SH-SY5Y (cell line): ENCODE data around the gene NF1.

Source experiments
- GATA2 ChIP-seq: IDR thresholded peaks from 2 replicates; pipeline ENCODE4 v1.6.1; 2011; ENCODE audit warnings: mild to moderate bottlenecking, low read depth, low read length
- GATA3 ChIP-seq: IDR thresholded peaks from 2 replicates; pipeline ENCODE4 v1.6.1; 2011; ENCODE audit warnings: low read depth, mild to moderate bottlenecking, low read length, moderate library complexity

The NF1 gene

DNA sequence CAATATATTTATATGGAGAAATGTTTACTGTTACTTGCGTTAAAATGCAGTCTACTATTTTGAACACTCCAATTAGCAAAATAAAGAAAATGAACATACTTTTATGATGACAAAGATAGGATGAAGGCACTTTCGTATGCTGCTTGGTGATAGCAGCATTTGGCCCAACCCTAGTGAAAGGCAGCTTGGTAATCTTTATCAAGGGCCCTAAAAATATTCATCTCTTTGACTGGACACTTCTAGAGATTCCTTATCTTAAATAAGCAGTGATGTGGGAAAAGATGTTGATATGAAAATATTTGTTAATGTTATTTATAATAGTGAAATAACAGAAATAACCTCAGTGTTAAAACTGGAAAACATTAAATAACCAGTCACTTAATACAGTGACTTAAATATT, 79.4 kb downstream of the NF1 start:
- TF ChIP-seq GATA2 (no peak), GATA3 (no peak)

DNA sequence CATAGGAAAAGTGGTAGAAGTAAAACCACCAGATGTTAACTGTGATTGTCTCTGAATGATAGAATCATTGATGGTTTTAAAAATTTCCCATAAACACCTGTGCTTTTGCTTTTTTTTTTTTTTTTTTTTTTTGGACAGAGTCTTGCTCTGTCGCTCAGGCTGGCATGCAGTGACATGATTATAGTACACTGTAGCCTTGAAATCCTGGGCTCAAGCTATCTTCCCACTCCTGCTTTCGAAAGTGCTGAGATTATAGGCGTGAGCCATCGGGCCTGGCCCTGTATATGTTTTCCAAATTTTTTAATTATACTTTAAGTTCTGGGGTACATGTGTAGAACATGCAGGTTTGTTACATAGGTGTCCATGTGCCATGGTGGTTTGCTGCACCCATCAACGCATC, 80.5 kb downstream of the NF1 start:
- TF ChIP-seq GATA2 = no peak
- no peak for TF ChIP-seq GATA3

DNA sequence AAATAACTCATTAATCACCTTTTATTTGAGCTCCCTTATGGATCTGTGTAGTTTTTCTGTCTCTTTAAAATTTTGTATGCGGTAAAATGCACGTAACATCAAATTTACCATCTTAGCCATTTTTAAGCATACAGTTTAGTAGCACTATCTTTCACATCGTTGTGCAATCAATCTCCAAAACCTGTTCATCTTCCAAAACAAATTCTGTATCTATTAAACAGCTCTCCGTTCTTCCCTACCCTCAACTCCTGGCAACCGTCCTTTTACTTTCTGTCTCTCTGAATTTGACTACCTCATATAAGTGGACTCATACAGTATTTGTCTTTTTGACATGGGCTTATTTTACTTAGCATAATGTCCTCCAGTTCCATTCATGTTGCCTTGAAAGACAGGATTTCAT, 100.5 kb downstream of the NF1 start:
- TF ChIP-seq GATA3 (no peak), GATA2 (no peak)

DNA sequence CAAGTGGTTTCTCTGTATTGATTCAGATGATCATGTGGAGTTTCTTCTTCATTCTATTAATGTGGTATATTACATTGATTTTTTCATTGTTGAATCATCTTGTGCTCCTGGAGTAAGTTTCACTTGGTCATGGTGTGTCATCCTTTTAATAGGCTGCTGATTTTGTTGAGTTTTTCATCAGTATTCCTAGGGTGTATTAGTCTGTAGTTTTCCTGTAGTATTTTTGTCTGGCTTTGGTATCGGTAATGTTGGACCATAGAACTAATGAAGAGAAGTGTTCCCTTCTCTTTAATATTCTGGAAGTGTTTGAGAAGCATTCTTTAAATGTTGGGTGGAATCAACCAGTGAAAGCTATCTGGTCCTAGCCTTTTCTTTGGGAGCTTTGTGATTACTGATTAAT, 103.2 kb downstream of the NF1 start:
- TF ChIP-seq GATA3 (no peak), GATA2 (no peak)

DNA sequence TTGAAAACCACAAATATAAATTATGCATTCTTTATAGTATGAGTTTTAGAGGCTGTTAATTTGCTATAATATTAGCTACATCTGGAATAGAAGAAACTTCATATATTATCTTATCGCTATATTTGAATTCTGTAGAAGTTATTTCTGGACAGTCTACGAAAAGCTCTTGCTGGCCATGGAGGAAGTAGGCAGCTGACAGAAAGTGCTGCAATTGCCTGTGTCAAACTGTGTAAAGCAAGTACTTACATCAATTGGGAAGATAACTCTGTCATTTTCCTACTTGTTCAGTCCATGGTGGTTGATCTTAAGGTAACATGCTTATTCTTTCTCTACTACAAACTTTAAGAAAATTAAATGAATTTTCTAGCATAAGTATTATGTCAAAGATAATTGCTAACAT, 105.5 kb downstream of the NF1 start:
- TF ChIP-seq GATA3 (no peak), GATA2 (no peak)

DNA sequence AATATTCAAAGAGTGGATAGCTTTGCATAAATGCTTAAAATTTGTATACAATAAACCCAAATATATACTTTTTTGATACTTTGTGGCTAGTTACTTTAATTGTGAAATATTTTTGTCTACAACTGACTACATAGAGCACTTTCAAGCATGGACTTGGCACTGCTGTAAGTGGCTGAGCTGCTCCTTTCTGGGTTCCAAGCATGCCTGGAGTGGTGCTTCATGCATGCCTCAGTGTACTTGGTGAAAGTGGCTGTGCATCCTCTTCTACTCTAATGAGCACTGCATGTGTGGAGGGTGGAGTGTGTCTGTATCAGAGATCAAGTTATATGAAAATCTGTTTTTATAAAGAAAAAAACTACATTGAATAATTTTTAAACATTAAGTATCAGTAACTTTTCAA, 108.2 kb downstream of the NF1 start:
- TF ChIP-seq GATA3 = no peak
- TF ChIP-seq GATA2 = no peak

DNA sequence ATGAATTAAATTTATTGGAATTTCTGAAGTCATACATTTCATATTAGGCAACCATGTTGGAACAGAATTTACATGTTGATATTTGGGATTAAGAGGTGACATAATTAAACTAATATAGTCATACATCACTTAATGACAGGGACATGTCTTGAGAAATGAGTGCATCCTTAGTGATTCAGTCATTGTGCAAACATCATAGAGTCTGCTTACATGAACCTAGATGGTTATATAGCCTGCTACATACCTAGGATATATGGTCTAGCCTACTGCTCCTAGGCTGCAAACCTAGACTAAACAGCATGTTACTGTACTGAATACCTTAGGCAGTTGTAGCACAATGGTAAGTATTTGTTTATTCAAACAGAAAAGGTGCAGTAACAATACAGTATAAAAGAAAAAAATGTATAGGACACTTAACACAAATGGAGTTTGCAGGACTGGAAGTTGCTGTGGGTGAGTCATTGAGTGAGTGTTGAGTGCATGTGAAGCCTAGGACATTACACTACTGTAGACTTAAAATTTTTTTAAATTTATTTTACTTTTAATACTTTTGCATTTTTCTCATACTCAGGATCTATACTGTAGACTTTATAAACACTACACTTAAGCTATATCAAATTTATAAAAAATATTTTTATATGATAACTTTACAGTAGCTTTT, 116.7 kb downstream of the NF1 start:
- TF ChIP-seq GATA2 (no peak), GATA3 (no peak)

DNA sequence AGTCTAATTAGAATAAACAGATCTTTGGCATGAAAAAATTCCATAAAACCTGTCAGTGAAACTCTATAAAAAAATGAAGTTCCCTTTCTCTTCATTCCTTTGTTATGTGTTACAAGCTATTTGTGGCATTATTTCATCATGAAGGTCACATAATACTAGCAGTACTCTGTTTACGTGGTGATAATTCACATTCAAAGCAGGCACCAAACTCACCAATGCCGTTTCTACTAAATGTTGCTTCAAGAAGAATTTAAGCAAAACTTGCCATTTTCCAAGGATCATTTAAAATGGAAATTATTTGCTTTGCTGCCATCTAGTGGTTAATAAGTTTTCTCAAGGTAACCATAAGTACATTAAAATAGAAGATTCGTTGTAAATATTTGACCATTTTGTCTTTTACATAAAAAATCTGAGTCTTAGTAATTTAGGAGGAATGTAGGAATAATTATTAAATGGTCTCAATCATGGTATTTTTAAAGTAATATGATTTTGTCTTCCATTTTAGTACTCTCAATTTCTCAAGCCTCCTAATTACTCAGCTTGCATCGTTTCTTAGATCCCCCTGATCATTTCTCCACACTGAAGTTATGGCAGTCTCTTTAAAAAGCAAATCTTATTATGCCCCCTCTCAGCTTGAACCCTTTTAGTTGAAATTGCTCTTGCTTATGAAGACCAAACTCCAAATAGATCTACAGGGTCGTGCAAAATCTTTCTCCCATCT, 121.4 kb downstream of the NF1 start:
- TF ChIP-seq GATA3 = no peak
- TF ChIP-seq GATA2 = no peak

DNA sequence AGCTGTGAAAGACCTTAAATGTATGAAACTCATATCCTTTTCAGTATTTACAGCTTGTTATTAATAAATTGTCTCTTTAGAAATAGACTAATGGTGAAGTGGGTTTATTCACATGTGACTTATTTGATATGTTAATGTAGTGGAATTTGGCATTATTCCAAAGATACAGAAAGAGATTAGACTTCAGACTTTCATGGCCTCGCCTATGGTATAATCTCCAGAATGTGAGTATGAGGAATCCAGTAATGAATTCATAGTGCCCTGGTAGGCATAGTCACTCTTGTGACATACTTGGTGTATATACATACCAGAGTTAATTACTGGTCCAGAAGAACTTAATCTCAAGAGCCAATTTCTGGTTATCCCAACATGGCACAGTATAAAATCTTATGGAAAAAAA, 129.6 kb downstream of the NF1 start:
- TF ChIP-seq GATA3 (no peak), GATA2 (no peak)

DNA sequence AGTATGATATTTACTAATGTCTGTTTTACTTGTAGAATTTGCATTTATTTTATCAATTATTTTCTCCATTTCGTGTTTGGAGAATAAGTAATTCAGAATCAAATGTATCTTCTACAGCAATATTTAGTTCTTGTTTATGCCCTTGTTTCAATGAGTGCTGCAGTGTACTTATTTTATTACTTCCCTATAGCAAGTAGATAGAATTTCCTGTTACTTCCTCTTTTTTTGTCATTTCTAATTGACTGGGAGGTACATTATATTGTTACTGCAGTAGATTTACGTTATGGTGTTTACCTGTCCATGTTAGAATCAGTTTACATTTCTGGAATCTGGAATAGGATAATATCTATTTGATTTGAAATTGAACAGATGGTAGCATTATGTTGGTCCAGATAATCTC, 131.1 kb downstream of the NF1 start:
- no peak for TF ChIP-seq GATA2
- TF ChIP-seq GATA3 = no peak

DNA sequence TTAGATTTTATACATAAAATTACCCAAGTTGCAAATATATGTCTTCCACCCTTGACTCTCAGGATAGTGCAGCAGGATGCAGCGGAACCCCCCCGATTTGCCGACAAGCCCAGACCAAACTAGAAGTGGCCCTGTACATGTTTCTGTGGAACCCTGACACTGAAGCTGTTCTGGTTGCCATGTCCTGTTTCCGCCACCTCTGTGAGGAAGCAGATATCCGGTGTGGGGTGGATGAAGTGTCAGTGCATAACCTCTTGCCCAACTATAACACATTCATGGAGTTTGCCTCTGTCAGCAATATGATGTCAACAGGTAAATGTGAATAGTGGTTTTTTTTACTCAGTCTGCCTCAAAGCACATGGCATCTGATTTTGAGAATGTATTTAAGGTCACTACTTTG, 131.6 kb downstream of the NF1 start:
- TF ChIP-seq GATA2 (no peak), GATA3 (no peak)

DNA sequence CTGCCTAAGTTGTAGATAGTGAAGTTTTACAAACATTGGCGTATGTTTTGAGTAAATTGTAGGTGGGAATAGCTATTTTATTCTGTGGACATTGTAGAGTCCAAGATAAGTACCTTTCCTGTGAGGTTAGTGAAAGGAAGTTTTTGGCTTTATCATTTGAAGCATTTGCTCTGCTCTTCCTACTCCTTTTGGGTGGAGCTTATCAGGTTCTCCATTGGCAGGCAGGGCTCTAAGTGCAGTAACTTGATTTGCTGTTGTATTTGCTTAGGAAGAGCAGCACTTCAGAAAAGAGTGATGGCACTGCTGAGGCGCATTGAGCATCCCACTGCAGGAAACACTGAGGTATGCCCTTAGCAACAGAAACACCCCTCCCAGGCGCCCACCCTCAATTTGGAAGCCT, 132.2 kb downstream of the NF1 start:
- no peak for TF ChIP-seq GATA2
- TF ChIP-seq GATA3 = no peak

DNA sequence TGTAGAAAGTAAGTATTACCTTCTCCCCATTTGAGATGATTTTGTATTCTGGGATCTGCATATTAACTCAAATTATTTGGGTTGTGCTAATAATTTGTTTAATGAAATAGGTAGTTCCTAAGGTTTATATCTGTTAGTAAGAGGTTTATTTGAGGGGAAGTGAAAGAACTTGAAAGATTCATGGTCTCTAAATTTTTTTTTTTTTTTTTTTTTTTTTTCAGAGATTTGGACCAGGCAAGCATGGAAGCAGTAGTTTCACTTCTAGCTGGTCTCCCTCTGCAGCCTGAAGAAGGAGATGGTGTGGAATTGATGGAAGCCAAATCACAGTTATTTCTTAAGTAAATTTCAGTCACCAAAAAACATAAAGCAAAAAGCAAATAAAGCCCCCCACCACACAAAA, 137.1 kb downstream of the NF1 start:
- TF ChIP-seq GATA2 (no peak), GATA3 (no peak)

DNA sequence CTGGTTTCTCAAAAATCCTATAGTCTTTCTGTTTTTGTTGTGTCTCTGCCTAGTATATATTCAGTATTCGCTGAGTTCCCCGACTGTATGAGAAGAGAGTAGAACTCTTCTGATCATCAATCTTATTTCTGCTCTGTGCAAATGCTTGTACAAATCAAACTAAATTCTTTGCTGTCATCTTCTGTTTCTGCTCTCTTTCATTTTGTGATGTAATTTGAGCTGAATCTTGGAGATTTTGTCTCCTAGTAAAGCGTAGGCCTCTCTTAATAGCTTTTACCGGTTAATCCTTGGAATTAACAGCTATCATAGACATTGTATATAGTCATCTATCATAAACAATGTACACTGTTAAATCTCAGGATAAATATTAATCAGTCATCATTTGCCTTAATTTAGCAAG, 140.3 kb downstream of the NF1 start:
- TF ChIP-seq GATA3 (no peak), GATA2 (no peak)

DNA sequence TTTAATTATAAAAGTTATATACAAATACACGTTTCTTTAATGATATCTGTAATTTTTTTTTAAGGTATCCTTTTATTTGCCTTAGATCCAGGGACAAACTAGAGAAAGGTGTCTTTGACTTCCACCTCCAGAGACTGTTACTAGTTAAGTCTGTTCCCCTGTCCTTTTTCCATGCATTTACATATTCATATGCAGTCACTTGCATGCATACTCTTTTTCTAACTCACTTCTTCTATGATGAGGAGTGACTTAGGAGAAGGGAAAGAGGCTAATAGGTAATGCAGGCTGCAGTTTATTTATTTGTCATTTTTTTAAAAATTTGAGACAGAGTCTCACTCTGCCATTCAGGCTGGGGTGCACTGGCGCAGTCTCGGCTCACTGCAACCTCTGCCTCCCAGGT, 141.4 kb downstream of the NF1 start:
- TF ChIP-seq GATA3 = no peak
- TF ChIP-seq GATA2 = no peak
